ENCODE measurements around the gene CLDN19.

- TF ChIP-seq CTCF (conservative IDR thresholded peaks at IDR 0.05) (no peak), ZFX (IDR thresholded peaks at IDR 0.05) (no peak)
These were observed 33.4 kb upstream of the CLDN19 start for GRCh38 chr1:42773420-42773819.

Measured in C4-2B (cell line).